DND-41 (cell line): ENCODE data around the gene LRRC40.

Source experiments
- ATAC-seq: fragments of 200-7000 bp; cut with Tn5 transposase; 3 replicates; pipeline ENCODE4 v1.9.1; 2021; ENCODE audit warnings: low read depth; ENCODE audit not compliant: insufficient read depth
- DNase-seq: peaks from one replicate; pipeline ENCODE4 v3.0.0-alpha.2; 2020
- H2AFZ ChIP-seq: 2 replicates; pipeline ENCODE4 v1.6.0; 2012; ENCODE audit warnings: low read depth, low read length
- H3K27ac ChIP-seq: 2 replicates; pipeline ENCODE4 v1.5.1; 2012; ENCODE audit warnings: low read length, inconsistent platforms
- H3K27me3 ChIP-seq: fragments of 200-600 bp; sonication (generic); 2 replicates; pipeline ENCODE4 v1.6.0; 2012; ENCODE audit warnings: low read length, mild to moderate bottlenecking, inconsistent platforms; ENCODE audit not compliant: insufficient read depth, poor library complexity
- H3K36me3 ChIP-seq: 2 replicates; pipeline ENCODE4 v1.5.1; 2012; ENCODE audit warnings: low read length, inconsistent platforms; ENCODE audit not compliant: insufficient read depth
- H3K4me1 ChIP-seq: 2 replicates; pipeline ENCODE4 v1.5.1; 2012; ENCODE audit warnings: mild to moderate bottlenecking, low read length; ENCODE audit not compliant: insufficient read depth
- H3K4me2 ChIP-seq: 2 replicates; pipeline ENCODE4 v1.6.0; 2012; ENCODE audit warnings: mild to moderate bottlenecking, moderate library complexity, low read length, inconsistent platforms; ENCODE audit not compliant: insufficient read depth
- H3K4me3 ChIP-seq, 2 experiments: fragments of 200-600 bp in 1 of 2; shearing (Covaris generic) in 1 of 2; 2 replicates each; pipeline ENCODE4 v1.5.1; 2012 to 2016; ENCODE audit warnings: inconsistent platforms in 2 of 2, low read length in 2 of 2, mild to moderate bottlenecking in 2 of 2, low read depth in 1 of 2, moderate library complexity in 1 of 2
- H3K79me2 ChIP-seq: 2 replicates; pipeline ENCODE4 v1.6.0; 2012; ENCODE audit warnings: low read length, inconsistent platforms; ENCODE audit not compliant: insufficient read depth
- H3K9ac ChIP-seq: 2 replicates; pipeline ENCODE4 v1.6.0; 2012; ENCODE audit warnings: low read depth, mild to moderate bottlenecking, inconsistent platforms, low read length, moderate library complexity
- H3K9me3 ChIP-seq: 2 replicates; pipeline ENCODE4 v1.5.1; 2012; ENCODE audit warnings: low read length, moderate library complexity, mild to moderate bottlenecking, inconsistent platforms; ENCODE audit not compliant: insufficient read depth, severe bottlenecking
- H4K20me1 ChIP-seq: 2 replicates; pipeline ENCODE4 v1.6.0; 2012; ENCODE audit warnings: low read length; ENCODE audit not compliant: insufficient read depth
- EZH2 ChIP-seq: IDR thresholded peaks from 3 replicates; pipeline ENCODE4 v1.6.1; 2012; ENCODE audit warnings: borderline replicate concordance, low read depth, mild to moderate bottlenecking, moderate library complexity, low read length, inconsistent platforms; ENCODE audit not compliant: severe bottlenecking
- TF ChIP-seq, protein P1 (sequence below): IDR thresholded peaks from 2 replicates; pipeline ENCODE4 v1.5.1; 2012; ENCODE audit warnings: borderline replicate concordance, low read length, moderate library complexity, mild to moderate bottlenecking; ENCODE audit not compliant: poor library complexity, severe bottlenecking; ENCODE audit errors: extremely low read depth

LRRC40 gene

DNA sequence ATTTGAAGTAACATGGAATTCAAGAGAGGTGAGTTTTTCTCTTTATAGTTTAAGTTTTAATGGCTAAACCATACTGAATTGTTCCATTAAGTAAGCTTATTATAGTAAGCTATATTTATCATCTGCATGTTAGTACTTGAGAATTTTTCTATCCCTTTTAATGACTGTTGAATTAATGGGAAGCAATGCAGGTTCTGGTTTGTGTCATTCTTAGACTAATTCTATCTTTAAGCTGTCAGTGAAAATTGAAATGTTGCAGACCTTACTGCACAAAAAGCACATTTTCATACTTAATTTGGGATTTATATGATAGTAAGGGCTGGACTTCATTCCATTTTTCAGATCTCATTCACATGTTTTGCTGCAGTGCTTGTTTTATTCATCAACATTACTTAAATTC, 41.7 kb upstream of the LRRC40 start:
- Histone ChIP-seq H4K20me1 (peaks cover 33% of the 10 kb centered on the region), H3K4me1 (no peaks in the 10 kb centered on the region), H3K9ac (no peak overlapping the region), H2AFZ (no peak overlapping the region), H3K79me2 (peaks cover 17% of the 10 kb centered on the region; the same call in 1 of the 2 replicates), H3K36me3 (peaks cover 100% of the 10 kb centered on the region), H3K4me3 (no peak overlapping the region), H3K9me3 (no peaks in the 10 kb centered on the region), H3K27ac (no peak overlapping the region), H3K27me3 (no peaks in the 10 kb centered on the region), H3K4me2 (no peak overlapping the region)
- TF ChIP-seq, protein P1, sequence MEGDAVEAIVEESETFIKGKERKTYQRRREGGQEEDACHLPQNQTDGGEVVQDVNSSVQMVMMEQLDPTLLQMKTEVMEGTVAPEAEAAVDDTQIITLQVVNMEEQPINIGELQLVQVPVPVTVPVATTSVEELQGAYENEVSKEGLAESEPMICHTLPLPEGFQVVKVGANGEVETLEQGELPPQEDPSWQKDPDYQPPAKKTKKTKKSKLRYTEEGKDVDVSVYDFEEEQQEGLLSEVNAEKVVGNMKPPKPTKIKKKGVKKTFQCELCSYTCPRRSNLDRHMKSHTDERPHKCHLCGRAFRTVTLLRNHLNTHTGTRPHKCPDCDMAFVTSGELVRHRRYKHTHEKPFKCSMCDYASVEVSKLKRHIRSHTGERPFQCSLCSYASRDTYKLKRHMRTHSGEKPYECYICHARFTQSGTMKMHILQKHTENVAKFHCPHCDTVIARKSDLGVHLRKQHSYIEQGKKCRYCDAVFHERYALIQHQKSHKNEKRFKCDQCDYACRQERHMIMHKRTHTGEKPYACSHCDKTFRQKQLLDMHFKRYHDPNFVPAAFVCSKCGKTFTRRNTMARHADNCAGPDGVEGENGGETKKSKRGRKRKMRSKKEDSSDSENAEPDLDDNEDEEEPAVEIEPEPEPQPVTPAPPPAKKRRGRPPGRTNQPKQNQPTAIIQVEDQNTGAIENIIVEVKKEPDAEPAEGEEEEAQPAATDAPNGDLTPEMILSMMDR, result no peak
- no peak for TF ChIP-seq EZH2
- DNase-seq (no peak), ATAC-seq (no peak)

DNA sequence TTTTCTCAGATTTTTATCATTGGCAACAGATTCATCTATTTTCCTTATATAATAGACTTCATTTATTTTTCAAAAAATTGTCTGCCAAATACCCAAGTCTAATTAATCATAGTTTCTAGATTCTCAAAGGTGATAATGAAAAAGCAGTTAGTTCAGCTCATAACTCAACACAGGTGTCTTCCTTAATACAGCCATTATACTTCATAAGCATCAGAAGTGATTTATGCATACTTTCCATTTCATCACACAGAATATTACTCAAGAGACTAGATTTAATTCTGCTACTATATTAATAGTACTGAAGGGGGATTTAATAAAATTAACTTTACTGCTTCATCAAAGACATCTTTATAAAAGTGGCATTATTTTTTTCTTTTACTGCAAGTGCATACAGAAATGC, 34.6 kb upstream of the LRRC40 start:
- H3K27ac ChIP-seq, result no peak overlapping the region
- ATAC-seq (no peak), DNase-seq (no peak)
- H3K79me2 ChIP-seq, result peaks cover 45% of the 10 kb centered on the region
- H3K9me3 ChIP-seq, result no peaks in the 10 kb centered on the region
- no peak overlapping the region for H3K4me3 ChIP-seq
- H3K36me3 ChIP-seq, result peaks cover 98% of the 10 kb centered on the region
- H4K20me1 ChIP-seq, result peaks cover 36% of the 10 kb centered on the region
- no peak overlapping the region for H3K9ac ChIP-seq
- H3K4me1 ChIP-seq, result no peaks in the 10 kb centered on the region
- no peak overlapping the region for H3K4me2 ChIP-seq
- no peak overlapping the region for H2AFZ ChIP-seq
- TF ChIP-seq EZH2, result no peak
- TF ChIP-seq, protein P1, result no peak
- no peaks in the 10 kb centered on the region for H3K27me3 ChIP-seq

DNA sequence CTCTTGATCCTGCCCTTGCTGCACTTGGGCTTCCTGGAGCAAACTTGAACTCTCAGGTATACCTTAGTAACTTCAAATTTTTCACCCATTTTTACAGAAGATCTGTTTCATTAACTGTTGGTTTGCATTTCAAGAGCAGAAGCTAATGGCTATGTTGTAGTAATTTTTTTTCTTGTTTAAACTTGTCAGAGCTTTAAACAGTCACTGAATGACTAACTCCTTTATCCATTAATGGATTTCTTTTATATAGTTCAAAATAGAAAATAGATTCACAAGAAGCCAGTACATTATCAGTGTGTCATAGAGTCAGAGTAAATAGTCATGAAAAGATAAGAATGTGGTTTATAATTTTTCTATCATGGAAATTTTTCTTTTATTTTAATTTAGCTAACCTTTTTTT, 29.4 kb upstream of the LRRC40 start:
- Histone ChIP-seq H3K4me2 (no peak overlapping the region), H3K9ac (no peak overlapping the region), H3K27ac (no peak overlapping the region), H3K4me3 (no peak overlapping the region), H3K36me3 (peaks cover 98% of the 10 kb centered on the region), H3K4me1 (no peaks in the 10 kb centered on the region), H4K20me1 (peaks cover 14% of the 10 kb centered on the region; the same call in 1 of the 2 replicates), H2AFZ (no peak overlapping the region), H3K9me3 (no peaks in the 10 kb centered on the region), H3K79me2 (peaks cover 67% of the 10 kb centered on the region), H3K27me3 (no peaks in the 10 kb centered on the region)
- no peak for DNase-seq
- TF ChIP-seq EZH2, result no peak
- TF ChIP-seq, protein P1, result no peak
- ATAC-seq, result no peak

DNA sequence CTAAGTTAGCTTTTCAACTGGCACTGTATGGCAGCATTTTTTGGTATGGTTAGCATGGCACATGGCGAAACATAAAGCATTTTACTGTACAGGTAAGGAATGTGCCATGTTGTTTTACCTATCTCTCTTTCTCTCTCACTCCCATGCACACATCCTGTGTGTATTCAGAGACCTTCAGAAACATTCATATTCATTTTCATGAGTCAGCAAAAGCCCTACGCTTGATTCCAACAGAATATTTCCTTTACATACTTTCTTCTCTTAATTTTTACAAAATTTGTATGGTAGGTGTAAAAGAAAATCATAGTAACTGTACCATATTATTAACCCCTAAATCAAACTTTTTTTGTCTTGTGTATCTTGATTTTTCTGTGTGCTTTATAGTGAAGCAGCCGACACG, 26.1 kb upstream of the LRRC40 start:
- peaks cover 85% of the 10 kb centered on the region for H3K79me2 ChIP-seq
- H2AFZ ChIP-seq, result no peak overlapping the region

More for the DNA sequence above, 26.1 kb upstream of the LRRC40 start:
- H4K20me1 ChIP-seq, result peaks cover 29% of the 10 kb centered on the region
- no peak for DNase-seq
- H3K36me3 ChIP-seq, result peaks cover 99% of the 10 kb centered on the region
- no peak overlapping the region for H3K27ac ChIP-seq
- no peaks in the 10 kb centered on the region for H3K27me3 ChIP-seq
- ATAC-seq, result no peak
- no peak overlapping the region for H3K9ac ChIP-seq
- H3K9me3 ChIP-seq, result no peaks in the 10 kb centered on the region
- peaks cover 4% of the 10 kb centered on the region; the same call in 1 of the 2 replicates for H3K4me1 ChIP-seq
- TF ChIP-seq, protein P1, result no peak
- no peak for TF ChIP-seq EZH2
- H3K4me2 ChIP-seq, result no peak overlapping the region
- no peak overlapping the region for H3K4me3 ChIP-seq
